NB4 (cell line): Measurements from ENCODE around the gene SEMA5B.

Source experiments
- POLR2A ChIP-seq: IDR thresholded peaks from 2 replicates; pipeline ENCODE4 v1.6.1; 2011; ENCODE audit warnings: mild to moderate bottlenecking; ENCODE audit not compliant: insufficient read length; ENCODE audit errors: extremely low read depth
- TF ChIP-seq, protein P1 (sequence below): IDR thresholded peaks from one replicate; pipeline ENCODE4 v1.5.1; 2012; ENCODE audit warnings: low read depth, low read length
- TF ChIP-seq, protein P2 (sequence below): IDR thresholded peaks from 2 replicates; pipeline ENCODE4 v1.6.1; 2011; ENCODE audit warnings: low read depth, low read length

DNA sequence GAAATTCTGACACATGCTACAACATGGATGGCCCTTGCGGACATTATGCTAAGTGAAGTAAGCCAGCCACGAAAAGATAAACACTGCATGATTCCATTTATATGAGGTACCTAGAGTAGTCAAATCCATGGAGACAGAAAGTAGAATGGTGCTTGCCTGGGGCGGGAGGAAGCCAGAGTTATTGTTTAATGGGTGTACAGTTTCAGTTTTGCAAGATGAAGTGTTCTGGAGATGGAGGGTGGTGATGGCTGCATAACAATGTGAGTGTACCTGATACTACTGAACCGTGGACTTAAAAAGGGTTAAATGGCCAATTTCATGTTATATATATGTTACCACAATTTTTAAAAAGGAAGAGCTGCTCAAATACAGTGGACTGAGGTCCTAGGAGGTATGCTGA lies 66.9 kb downstream of the SEMA5B start:
- TF ChIP-seq POLR2A: no peak
- TF ChIP-seq, protein P1, sequence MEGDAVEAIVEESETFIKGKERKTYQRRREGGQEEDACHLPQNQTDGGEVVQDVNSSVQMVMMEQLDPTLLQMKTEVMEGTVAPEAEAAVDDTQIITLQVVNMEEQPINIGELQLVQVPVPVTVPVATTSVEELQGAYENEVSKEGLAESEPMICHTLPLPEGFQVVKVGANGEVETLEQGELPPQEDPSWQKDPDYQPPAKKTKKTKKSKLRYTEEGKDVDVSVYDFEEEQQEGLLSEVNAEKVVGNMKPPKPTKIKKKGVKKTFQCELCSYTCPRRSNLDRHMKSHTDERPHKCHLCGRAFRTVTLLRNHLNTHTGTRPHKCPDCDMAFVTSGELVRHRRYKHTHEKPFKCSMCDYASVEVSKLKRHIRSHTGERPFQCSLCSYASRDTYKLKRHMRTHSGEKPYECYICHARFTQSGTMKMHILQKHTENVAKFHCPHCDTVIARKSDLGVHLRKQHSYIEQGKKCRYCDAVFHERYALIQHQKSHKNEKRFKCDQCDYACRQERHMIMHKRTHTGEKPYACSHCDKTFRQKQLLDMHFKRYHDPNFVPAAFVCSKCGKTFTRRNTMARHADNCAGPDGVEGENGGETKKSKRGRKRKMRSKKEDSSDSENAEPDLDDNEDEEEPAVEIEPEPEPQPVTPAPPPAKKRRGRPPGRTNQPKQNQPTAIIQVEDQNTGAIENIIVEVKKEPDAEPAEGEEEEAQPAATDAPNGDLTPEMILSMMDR: no peak
- TF ChIP-seq, protein P2, sequence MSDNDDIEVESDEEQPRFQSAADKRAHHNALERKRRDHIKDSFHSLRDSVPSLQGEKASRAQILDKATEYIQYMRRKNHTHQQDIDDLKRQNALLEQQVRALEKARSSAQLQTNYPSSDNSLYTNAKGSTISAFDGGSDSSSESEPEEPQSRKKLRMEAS: no peak
